Peyer's patch (tissue), 4 donors: ENCODE data around the gene ACSL4.

Experiments used
- POLR2A ChIP-seq, 2 donors: fragments of 450-650 bp; IDR thresholded peaks; one replicate each; pipeline ENCODE4 v1.5.1; 2017; ENCODE audit warnings: antibody characterized with exemption in 2 of 2, mild to moderate bottlenecking in 2 of 2, moderate library complexity in 2 of 2
- TF ChIP-seq, protein P1 (sequence below), 6 experiments: fragments of 450-650 bp in 4 of 6; fragments of 200-600 bp in 2 of 6; sonication (generic) in 1 of 6; IDR thresholded peaks; one replicate each; pipeline ENCODE4 v1.5.1; 2017 to 2019; ENCODE audit warnings: antibody characterized with exemption in 6 of 6, mild to moderate bottlenecking in 3 of 6, moderate library complexity in 1 of 6

DNA sequence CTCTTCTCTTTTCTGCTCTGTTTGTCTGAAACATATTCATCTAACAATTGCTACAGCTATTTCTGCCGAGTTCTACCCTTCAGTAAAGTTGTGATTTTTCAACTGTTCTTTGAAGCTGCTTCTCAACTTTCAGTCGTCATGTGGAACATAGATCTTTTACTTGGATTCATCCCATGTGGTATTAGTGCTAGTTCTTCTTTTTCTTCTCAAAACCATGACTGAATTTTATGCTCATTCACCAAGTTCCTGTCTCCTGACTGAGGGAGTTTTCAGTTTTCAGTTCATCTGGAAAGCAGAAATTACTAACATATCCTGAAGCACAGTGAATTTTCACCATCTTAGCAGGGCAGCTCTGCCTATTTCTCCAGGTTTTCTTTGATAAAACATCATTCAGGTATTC lies 12.1 kb downstream of the ACSL4 start:
- TF ChIP-seq, protein P1, sequence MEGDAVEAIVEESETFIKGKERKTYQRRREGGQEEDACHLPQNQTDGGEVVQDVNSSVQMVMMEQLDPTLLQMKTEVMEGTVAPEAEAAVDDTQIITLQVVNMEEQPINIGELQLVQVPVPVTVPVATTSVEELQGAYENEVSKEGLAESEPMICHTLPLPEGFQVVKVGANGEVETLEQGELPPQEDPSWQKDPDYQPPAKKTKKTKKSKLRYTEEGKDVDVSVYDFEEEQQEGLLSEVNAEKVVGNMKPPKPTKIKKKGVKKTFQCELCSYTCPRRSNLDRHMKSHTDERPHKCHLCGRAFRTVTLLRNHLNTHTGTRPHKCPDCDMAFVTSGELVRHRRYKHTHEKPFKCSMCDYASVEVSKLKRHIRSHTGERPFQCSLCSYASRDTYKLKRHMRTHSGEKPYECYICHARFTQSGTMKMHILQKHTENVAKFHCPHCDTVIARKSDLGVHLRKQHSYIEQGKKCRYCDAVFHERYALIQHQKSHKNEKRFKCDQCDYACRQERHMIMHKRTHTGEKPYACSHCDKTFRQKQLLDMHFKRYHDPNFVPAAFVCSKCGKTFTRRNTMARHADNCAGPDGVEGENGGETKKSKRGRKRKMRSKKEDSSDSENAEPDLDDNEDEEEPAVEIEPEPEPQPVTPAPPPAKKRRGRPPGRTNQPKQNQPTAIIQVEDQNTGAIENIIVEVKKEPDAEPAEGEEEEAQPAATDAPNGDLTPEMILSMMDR (IDR thresholded peaks at IDR 0.05): no peak
- TF ChIP-seq POLR2A (IDR thresholded peaks at IDR 0.05): no peak
